ENCODE measurements around the gene USH1G. TPM values are rescaled to one million over a fixed set of nuclear protein-coding genes. Genes with fewer than 3 reads are reported as not detected.

Gene USH1G
- total RNA-seq, 1 experiment from 2014 or later, result 0.48 TPM

DNA sequence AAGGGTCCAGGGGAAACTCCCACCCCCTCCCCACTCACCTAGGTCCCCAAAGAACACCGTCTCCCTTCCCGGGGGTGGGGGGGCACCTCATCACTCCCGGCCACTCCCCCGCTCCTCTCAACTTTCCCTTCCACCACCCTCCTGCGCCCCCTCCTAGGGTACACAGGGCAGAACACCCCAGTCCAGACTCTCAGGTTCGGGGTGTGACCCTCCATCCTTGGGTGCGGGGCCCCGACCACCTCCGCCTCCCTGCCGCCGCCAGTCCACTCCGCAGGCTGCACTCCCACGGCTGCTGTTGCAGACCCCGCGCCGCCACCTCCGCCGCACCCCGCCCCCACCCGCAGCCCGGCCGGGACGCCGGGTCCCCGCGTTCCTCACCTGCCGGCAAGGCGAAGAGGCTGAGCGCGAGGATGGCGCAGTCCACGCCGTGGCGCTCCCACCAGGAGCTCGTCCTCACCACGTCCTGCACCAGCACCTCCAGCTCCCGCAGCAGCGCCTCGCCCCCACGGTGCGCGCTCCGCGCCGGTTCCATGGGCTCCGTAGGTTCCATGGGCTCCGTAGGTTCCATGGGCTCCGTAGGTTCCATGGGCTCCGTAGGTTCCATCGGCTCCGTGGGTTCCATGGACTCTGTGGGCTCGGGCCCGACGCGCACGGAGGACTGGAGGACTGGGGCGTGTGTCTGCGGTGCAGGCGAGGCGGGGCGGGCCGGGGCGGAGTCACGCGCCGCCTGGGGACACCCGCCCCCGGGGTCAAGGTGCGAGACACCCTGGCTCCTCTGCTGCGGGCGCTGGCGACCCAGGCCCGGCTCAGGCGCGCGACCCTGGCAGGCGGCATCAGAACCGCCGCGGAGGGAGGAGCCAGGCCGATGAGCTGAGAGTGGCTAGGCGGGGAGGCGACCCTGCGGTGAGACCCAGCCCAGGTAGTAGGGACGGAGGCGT, 29.8 kb downstream of the USH1G start, which contains the start of gene FADS6:
Gene FADS6, minus strand, starts transcription at position 660 of the 938 bp plus-strand sequence. Its CDS starts 38 bp downstream, at position 622.
- Histone ChIP-seq H3K27me3 (replicated peaks; ENCODE audit: control insufficient read depth, insufficient read depth, low read length) (no peaks in the 10 kb centered on the region), H3K4me1 (peaks cover 5% of the 10 kb centered on the region; the same call in 1 of the 2 replicates), H3K36me3 (ENCODE audit: control insufficient read depth, insufficient read depth, low read length) (no peaks in the 10 kb centered on the region), H3K9me3 (no peaks in the 10 kb centered on the region), H3K4me3 (ENCODE audit: low read depth, low read length) (peak within 1 kb of the TSS; percentile 58)
- intact Hi-C loops (cut with micrococcal nuclease; ENCODE audit: unreplicated experiment), result no loop called here
- Mint-ChIP-seq H3K9me3 (ENCODE audit: unreplicated experiment) (no peaks in the 10 kb centered on the region), H3K4me1 (ENCODE audit: low read depth, unreplicated experiment) (peaks cover 9% of the 10 kb centered on the region), H3K4me3 (ENCODE audit: unreplicated experiment) (peak within 1 kb of the TSS; percentile 73), H3K27me3 (ENCODE audit: insufficient read depth, unreplicated experiment) (peaks cover 6% of the 10 kb centered on the region), H3K36me3 (ENCODE audit: insufficient read depth, unreplicated experiment) (no peaks in the 10 kb centered on the region), H3K27ac (ENCODE audit: unreplicated experiment) (no peak within 1 kb of the TSS)
- ChIA-PET POLR2A (interaction anchor here (1.0 to 1.3 kb wide), 2 partner anchors 20 to 41 kb away, joined by 3 read pairs; partner anchors contain the start of gene FDXR), CTCF (interaction anchor here (1.4 kb wide), 1 partner anchor 65 kb away, joined by 10 read pairs; no protein-coding TSS in a partner anchor)
- peak in 1 of 2 experiments; percentile 57 for DNase-seq
- no TSS peak for BruUV-seq (replicated peaks)
- TF ChIP-seq, protein P1, sequence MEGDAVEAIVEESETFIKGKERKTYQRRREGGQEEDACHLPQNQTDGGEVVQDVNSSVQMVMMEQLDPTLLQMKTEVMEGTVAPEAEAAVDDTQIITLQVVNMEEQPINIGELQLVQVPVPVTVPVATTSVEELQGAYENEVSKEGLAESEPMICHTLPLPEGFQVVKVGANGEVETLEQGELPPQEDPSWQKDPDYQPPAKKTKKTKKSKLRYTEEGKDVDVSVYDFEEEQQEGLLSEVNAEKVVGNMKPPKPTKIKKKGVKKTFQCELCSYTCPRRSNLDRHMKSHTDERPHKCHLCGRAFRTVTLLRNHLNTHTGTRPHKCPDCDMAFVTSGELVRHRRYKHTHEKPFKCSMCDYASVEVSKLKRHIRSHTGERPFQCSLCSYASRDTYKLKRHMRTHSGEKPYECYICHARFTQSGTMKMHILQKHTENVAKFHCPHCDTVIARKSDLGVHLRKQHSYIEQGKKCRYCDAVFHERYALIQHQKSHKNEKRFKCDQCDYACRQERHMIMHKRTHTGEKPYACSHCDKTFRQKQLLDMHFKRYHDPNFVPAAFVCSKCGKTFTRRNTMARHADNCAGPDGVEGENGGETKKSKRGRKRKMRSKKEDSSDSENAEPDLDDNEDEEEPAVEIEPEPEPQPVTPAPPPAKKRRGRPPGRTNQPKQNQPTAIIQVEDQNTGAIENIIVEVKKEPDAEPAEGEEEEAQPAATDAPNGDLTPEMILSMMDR (IDR thresholded peaks at IDR 0.05; ENCODE audit: insufficient read depth in 1 of 2, low read depth in 1 of 2, low read length in 1 of 2, severe bottlenecking in 1 of 2, unreplicated experiment in 1 of 2), result no peak

DNA sequence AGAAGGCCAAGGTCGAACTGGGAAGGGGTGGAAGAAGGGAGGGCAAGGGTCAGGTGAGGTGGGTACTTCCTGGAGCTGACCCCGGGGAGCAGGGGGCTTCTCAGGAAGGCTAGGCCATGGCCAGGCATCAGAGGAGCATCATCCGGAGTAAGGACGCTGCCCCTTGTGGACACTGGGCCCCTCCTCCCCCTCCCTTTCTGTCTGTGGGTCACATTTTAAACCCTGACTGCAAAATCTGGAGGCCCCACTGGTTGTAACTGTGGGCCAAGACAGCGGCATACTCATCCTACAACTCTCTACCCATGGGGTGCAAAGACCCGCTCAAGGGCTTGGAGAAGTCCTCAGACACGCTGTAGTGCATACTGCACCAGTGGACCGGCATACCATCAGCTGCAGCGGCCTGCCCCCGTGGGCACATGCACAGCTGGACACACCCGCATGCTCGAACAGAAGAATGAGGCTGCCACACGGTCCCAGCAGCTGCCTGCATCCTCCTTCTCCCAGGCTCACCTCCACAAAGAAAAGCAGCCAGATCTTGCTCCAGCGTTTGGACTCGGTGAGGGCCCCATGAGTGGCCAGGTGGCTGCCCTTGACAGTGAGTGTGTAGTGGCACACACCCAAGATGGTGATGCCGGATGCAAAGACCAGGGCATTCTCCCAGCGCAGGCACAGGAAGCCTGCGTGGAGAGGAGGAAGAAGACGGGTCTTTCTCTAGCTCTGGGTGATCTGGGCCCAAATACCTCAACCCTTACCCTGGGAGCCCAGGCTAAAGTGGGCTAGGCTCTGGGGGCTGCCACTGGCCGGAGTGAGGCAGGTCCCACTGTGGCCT, 30.8 kb downstream of the USH1G start:
- no TSS peak for BruUV-seq (replicated peaks)
- POLR2A ChIA-PET, result no interaction called here

More for the DNA sequence above, 30.8 kb downstream of the USH1G start:
- DNase-seq, result no peak
- Histone ChIP-seq H3K9me3 (no peaks in the 10 kb centered on the region), H3K4me3 (ENCODE audit: low read depth, low read length) (peak overlapping the region; percentile 58; the same call in 1 of the 2 replicates), H3K36me3 (ENCODE audit: control insufficient read depth, insufficient read depth, low read length) (no peaks in the 10 kb centered on the region), H3K4me1 (peaks cover 5% of the 10 kb centered on the region; the same call in 1 of the 2 replicates), H3K27me3 (replicated peaks; ENCODE audit: control insufficient read depth, insufficient read depth, low read length) (no peaks in the 10 kb centered on the region)
- TF ChIP-seq, protein P1 (IDR thresholded peaks at IDR 0.05; ENCODE audit: insufficient read depth in 1 of 2, low read depth in 1 of 2, low read length in 1 of 2, severe bottlenecking in 1 of 2, unreplicated experiment in 1 of 2), result peak; percentile 18
- peaks cover 9% of the 10 kb centered on the region for H3K4me1 Mint-ChIP-seq (ENCODE audit: low read depth, unreplicated experiment)
- CTCF ChIA-PET, result no interaction called here
- no peaks in the 10 kb centered on the region for H3K9me3 Mint-ChIP-seq (ENCODE audit: unreplicated experiment)
- no peaks in the 10 kb centered on the region for H3K36me3 Mint-ChIP-seq (ENCODE audit: insufficient read depth, unreplicated experiment)
- peaks cover 7% of the 10 kb centered on the region for H3K27me3 Mint-ChIP-seq (ENCODE audit: insufficient read depth, unreplicated experiment)
- intact Hi-C loops (cut with micrococcal nuclease; ENCODE audit: unreplicated experiment), result no loop called here
- no peak overlapping the region for H3K4me3 Mint-ChIP-seq (ENCODE audit: unreplicated experiment)
- H3K27ac Mint-ChIP-seq (ENCODE audit: unreplicated experiment), result no peak overlapping the region

All from Caco-2 (cell line).